GM18499 (cell line): Measurements from ENCODE around the gene LAMA3.

Experiments used
- ATAC-seq: cut with Tn5 transposase; IDR thresholded peaks from one replicate; pipeline ENCODE4 v1.9.1; 2021; ENCODE audit warnings: moderate number of reproducible peaks; ENCODE audit not compliant: insufficient read depth, unreplicated experiment

Gene LAMA3, protein sequence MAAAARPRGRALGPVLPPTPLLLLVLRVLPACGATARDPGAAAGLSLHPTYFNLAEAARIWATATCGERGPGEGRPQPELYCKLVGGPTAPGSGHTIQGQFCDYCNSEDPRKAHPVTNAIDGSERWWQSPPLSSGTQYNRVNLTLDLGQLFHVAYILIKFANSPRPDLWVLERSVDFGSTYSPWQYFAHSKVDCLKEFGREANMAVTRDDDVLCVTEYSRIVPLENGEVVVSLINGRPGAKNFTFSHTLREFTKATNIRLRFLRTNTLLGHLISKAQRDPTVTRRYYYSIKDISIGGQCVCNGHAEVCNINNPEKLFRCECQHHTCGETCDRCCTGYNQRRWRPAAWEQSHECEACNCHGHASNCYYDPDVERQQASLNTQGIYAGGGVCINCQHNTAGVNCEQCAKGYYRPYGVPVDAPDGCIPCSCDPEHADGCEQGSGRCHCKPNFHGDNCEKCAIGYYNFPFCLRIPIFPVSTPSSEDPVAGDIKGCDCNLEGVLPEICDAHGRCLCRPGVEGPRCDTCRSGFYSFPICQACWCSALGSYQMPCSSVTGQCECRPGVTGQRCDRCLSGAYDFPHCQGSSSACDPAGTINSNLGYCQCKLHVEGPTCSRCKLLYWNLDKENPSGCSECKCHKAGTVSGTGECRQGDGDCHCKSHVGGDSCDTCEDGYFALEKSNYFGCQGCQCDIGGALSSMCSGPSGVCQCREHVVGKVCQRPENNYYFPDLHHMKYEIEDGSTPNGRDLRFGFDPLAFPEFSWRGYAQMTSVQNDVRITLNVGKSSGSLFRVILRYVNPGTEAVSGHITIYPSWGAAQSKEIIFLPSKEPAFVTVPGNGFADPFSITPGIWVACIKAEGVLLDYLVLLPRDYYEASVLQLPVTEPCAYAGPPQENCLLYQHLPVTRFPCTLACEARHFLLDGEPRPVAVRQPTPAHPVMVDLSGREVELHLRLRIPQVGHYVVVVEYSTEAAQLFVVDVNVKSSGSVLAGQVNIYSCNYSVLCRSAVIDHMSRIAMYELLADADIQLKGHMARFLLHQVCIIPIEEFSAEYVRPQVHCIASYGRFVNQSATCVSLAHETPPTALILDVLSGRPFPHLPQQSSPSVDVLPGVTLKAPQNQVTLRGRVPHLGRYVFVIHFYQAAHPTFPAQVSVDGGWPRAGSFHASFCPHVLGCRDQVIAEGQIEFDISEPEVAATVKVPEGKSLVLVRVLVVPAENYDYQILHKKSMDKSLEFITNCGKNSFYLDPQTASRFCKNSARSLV (N-terminal part only)

DNA sequence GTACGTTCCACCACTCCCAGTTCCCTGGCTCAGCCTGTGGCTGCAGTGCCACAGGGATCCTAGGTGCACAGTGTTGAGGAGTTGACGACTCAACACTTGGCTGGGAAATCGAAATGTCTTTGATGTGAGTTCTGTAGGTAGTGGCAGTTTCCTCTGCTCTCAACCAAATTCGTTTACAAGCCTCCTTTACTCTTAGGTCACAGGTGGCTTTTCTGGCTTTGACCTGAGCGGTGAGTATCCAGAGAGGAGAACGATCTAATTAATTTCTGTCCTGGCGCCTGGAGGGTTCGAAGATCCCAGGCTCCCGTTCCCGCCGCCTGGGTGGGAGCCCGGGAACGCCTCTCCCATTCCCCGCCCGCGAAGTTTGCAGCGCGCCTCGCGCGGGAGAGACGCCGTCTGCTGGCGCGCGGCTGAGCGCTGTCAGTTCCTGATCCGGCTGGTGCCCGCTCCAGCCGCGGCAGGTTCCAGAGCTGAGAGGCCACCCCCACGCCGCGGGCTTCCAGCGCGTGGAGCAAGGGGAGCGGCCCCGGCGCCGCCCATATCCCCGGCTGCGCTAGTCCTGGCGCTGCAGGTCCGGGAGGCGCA lies at the start of gene LAMA3:
TSS of gene LAMA3 (plus strand) at position 423 of the 585 bp plus-strand sequence. CDS start 231 bp downstream, outside the sequence.
- no peak for ATAC-seq

DNA sequence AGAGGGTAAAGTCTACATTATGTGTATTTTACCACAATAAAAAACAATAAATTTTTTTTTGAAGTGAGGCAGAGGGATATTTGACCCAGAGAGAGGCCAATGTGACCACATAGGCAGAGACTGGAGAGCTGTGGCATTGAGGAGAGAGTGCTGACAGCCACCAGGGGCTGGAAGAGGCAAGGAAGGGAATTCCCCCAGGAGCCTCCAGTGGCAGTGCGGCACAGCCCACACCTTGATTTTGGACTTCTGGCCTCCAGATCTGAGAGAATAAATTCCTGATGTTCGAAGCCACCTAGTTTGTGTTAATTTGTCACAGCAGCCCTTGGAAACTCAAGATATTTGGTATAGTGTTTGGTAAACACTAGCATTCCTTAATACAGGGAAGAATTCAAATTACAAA lies 49.2 kb upstream of the LAMA3 start:
- ATAC-seq: no peak

DNA sequence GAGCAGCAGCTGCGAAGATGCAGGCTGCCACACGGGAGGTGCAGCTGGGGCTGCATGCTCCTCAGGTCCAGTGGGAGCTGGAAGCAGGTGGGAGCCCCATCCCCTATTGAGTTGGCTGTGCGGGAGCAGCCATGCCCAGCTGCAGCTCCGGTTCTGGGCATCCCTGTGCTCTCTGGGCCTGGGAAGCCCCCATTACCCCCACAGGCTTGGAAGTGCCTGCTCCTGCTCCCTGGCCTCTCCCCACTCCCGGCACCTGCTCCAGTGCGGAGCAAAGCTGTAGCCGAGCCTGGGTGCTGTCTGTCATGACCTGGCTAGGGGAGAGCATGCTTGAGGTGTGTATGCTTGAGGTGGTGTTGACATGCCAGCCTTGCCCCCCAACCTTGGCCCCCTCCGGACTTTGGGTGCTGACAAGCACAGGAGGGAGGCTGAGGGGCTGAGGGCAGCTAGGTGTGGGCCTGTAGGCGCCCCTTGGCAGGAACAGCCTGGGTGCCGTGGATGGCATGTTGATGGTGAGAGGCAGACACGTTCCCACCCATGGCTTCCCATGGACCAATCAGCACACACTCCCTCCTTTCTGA lies 48.0 kb upstream of the LAMA3 start:
- no peak for ATAC-seq

DNA sequence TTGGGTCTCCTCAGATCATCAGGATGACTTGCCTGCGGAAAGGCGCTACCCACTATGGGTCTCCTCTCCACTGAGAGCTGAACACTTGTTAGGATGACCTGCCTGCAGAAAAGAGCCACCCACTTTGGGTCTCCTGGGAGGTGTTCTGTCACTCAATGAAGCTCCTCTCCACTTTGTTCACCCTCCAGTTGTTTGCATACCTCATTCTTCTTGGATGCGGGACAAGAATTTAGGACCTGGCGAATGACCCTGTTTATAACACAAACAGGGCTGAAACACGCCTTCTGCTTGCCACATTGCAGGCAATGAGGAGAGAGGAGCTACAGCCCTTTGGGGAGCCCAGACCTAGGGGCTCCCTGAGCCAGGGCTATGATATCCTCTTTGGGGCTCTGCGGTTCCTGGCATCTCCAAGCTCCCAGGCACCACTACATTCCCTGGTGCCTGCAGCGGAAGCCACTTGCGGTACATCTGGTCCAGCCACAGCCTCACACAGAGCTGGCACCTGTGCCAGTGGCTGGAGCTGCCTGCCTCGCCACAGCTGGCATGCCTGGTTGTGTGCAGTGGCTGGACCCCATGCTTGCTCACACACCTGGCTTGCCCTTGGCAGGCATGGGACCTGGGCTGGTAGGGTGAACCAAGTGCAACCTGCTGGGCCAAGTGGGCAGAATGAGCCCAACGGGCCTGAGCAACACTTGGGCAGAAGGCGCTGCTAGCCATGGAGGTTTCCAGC lies 47.2 kb upstream of the LAMA3 start:
- no peak for ATAC-seq

DNA sequence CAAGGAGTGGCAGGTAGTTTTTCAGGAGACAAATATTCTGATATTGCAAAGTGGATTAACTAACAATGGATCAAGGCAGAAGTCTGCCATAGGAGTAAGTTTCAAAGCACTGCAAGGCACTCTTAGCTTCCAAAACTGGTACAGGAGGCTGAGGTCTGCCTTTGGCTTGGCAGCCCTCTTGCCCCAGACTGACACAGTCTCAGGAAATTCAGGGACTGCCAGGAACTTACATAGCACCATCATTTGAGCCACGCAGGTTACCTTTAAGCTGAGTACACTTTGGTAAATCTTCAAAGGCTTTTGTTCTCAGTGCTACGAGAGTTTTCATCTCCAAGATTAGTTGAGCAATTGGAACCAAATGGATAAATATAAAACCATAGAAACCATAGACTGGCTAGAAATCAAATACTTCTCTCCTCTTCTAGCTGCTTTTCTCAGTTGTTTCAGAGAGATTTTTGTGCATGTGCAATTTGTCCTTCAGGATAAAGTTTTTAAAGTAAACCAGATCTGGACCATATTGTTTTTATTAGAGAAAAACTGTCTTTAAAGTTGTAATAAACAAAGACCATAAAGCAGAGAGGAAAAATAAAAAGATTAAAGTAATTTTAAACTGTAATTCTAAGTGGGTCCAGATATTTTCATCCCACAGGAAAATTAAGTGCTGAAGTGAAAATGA lies 45.3 kb upstream of the LAMA3 start:
- no peak for ATAC-seq

DNA sequence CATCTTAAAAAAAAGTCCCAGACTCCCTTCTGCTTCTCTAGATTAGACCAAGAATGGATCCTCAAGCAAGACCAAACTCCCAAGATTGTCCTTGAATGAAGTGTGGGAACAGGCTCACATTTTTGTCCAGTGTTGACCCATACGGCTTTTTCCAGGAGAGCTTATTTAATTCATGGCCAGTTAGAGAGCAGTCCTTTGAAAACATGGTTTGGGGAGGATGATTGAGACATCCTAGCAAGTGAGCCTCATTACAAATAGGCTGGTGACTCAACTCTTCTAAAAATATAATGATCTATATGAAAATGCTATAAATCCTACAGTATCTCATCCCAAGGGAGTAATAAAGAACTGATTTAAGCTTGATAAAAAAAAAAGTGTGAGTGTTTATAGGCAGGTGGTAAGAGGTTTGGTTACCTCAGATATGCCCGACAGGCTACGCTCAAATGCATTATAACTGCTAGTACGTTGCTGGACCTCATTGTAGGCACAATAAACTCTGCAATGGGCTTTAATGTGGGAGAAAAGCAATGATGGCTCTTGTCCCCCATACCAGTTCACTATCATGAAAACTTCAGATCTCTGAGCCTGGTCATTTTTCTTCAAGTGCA lies 43.6 kb upstream of the LAMA3 start:
- ATAC-seq: no peak

DNA sequence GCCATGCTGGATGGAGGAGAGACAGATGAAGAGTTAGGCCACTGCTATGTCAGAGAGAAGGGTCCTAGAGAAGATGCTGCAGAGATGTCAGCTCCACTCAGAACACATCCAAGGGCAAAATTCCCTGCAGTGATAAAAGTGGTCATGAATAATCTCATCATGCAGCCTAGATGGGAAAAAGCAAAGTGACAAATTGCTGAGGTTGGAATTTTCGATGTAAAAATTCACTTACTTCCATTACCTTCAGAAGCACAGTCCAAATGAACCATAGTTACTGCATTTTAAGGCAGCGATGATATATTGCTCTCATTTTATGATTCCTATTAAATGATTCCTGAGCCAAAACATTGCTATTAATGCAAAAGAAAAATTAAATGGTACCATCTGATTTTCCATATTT lies 43.0 kb upstream of the LAMA3 start:
- no peak for ATAC-seq

DNA sequence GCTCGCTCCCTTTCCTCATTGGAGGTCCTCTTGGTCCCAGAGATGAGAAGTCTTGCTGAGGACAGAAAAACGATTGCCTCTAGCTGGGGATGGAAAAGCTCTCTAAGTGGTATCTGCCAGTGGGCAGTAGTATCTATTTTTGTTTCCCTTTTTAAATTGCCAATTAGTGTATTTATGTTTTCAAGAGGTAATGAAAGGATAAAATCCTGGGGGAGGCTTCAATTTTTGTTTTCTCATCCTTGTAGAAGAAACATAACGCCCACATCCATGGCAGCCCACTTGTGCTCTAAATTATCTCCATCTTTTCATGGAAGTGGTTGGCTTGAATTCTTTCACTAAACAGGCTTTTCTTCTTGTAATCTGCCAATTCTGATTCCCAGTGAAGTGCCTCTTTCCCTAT lies 40.8 kb upstream of the LAMA3 start:
- ATAC-seq: no peak

DNA sequence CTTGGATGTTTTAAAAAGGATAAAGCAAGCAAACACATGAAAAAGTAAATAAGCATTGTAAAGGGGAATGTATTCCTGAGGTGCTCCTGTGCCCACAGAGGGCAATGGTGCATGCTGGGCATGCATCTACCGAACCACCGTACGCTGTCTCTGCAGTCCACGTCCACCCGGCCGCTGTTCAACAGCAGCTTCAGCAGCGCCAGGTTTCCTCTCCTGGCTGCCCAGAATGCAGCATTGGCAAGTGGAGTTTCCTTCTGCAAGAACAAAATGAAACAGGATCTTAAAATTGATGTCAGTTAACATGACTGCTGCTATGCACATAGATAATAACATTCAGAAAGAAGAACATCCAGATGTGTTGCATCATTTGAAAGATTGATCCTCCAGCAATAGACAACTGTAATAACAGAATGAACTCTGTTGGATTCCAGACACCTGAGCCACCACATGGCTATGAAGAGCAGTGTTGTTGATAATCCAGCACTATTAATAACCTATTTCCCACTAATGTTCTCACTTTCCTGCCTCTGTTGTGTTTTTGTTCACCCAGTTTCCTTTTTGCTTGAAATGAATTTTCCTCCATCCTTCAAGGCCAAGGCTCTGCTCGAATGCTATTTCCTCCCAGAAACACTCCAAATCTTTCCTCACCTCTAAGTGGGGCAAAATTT lies 40.2 kb upstream of the LAMA3 start:
- no peak for ATAC-seq

DNA sequence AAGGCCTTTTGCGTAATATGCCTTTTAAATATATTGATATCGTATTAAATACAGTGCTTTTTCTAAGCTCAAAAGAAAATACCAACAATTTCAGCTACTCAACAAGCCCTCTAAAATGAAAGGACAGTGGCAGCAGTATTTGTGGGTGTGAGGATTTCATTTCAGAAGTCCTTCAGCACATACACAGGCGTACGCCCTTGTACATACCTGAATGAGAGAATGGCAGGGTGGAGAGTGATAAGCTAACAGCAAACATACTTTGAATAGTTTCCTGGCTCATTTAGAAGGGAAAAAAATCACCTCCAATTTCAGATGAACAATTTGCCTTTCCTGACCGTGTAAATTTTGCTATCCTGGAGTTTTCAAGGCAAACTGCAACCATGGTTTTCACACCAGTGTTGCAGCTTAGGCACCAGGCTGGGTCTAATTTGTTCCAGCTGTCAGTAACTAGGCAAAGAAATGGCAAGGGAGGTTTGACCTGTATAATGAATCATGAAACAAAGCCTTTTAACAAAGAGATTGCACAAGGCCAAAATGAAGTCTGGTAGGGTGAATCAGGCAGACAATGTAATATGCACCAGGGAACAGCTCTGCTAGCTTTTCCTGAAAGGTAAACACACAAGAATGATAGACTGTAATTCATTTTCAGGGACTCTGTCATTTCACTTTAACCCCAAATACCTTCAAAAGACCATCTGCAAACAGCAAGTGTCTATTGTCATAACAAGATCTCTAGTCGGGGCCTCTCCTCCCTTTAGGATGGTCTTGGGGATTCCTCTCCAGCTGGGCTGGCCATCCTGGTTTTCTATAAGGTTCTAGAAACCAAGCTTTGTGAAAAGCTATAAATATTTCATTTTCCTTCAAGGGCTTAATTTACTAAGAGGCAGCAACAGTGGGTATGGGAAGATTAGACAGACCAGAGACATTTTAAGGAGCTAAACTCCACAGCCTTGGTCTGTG lies 38.0 kb upstream of the LAMA3 start:
- no peak for ATAC-seq

DNA sequence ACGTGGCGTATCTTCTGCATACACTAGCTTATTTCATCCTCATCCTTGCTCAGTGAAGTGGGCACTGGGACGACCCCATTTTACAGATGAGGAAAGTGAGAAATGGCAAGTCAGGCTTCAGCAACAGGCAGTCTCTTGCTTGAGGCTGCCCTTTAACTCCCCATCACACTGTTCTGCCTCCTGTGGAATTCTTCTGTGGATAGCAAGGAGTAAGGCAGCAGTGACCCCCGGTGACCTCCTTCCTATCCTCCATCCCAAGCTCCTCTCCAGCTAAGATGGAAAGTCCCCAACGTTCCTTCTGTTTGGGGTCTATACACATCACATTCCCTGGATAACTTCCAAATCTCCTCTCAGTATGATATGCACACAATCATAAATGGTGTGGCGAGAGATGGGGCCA lies 37.0 kb upstream of the LAMA3 start:
- no peak for ATAC-seq

DNA sequence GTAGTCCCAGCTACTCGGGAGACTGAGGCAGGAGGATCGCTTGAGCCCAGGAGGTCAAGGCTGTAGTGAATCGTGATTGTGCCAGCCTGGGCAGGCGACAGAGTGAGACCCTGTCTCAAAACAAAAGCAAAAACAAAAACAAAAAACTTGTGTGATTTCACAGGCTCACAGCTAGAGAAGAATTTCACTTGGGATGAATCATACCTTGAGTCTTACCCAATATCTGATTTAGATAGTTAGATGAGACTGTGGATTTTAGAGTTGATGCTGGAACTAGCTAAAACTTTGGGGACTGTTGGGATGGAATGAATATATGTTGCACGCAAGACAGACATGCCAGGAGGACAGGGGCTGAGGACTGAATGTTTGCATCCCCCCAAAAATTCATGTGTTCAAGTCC lies 31.0 kb upstream of the LAMA3 start:
- ATAC-seq: no peak

DNA sequence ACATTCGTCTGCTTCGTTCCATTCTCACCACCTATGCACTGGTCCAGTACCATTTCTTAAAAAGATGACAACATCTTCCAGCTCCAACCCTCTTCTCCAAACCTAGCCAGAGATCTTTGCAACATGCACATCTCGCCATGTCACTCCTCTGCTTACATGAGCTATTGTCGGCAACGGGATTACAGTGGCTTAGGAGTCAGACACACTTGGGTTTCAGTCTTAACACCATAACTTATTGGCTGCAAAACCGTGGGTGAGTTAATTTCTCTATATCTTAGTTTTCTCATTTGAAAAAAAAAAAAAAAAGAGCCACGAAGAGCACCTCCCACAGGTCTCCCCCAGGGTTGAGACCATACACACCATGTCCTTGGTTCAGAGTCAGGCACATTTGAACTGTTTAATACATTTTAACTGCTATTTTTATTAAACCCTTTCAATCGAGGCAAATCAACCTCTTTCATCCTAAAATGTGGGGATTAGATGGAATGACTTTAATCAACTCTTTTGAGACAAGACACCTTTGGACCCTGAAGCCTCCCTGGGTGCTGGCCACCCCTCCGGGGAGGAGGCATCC lies 27.4 kb upstream of the LAMA3 start:
- ATAC-seq: no peak

DNA sequence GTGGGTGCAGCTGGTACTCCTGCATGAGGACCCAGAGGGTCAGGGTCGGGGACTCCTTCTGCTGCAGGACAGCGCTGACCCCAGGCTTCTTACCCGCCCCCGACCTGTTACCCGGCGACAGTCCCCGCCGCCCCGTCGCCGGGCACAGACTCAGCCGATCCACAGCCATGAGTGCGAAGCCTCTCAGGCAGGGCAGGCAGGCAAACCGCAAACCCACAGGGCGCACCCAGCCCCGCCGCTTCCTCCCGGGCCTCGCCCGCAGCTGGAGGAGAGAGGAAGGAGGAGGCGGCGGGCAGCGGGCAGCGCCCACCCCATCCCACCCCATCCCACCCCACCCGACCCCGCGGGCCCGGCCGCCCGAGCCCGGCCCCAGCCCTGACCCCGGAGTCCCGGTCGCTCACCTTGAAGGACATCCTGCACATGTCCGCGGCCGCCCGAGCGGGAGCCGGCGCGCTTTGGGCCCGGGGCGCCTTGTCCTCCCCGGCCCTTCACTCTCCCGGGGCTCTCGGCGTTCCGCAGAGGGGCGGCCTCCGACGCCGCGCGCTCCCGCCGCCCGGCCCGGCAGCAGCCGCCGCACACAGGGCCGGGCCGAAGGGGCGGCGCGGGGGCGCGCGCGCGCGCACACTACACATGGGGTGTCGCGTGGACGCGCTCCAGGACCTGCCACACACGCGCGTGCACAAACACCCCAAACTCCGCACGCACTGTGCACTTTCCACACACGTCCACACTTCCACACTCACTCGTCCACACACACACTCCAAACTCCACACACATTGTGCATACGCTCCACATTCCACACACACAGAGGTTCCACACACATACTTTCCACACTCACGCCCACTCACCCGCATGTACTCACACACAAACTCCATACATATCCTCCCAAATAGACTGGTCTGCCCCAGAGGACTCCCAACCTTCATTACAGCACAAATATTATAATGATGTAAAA lies 26.7 kb upstream of the LAMA3 start, which contains the start of gene ANKRD29:
TSS of gene ANKRD29 (minus strand) at position 603 of the 955 bp plus-strand sequence. CDS start at position 422, 181 bp downstream.
- no peak for ATAC-seq

DNA sequence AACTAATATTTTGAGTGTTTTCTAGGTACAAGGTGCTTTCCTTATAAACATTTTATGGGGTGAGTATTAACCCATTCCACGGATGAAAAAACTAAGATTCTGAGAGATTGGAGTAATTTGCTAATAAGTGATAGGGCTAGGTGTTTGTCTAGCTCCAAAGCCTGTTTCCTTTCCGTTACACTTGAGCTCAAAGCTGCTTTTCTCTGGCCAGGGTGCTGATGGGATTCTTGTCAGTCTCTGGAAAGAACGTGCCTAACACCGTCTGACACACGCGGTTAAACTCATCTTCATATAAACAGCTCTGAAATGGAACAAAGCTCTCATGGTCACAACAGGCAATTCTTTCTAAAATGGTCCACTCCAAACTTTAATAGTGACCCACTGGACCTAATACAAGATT lies 24.6 kb upstream of the LAMA3 start:
- no peak for ATAC-seq
